ENCODE data around the gene KLHL22. TPM values are rescaled to one million over a fixed set of nuclear protein-coding genes. Genes with fewer than 3 reads are reported as not detected.
"Not testable (repeated sequence)": the region's sequence is repeated elsewhere in the genome, so short reads cannot be mapped to it uniquely, and the experiment has no call there.

KLHL22 gene
- total and polyA plus RNA-seq, 2 of the 4 experiments (the other 2 are of a cell fraction): 27.1 to 30.1 TPM

DNA sequence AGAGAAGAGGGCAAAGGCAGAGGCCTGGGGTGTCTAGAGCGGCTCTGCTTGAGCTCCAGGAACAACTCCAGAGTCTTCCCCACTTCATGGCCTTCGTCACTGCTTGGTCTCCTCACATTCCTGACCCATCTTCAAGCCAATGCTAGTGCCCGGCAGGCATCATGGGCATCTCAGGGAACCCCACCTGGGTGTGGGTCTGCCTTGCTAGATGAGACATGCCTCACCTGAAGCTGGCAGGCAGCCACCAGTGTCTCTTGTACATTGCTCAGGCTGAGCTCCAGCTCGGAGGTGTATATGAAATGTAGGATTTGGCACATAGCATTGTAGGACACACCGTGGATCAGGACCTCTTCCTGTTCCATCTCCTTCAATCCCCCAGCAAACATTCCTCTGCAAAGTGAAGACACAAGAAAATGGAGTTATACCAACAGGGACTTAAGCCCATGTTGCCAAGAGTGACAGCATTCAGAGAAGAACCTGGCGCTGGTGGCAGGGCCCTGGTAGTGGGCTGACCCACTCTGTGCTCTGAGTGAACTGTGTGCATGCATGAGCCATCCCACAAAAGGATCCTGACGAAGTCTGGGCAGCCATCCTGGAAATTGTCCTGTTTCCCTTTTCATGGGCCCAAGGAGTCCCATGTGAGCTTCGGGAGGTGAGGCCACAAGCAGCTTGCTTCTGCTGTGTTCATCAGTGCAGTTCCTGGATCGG is 24.3 kb downstream of the KLHL22 start:
- Histone ChIP-seq H4K8ac (ENCODE audit: low read depth in 2 of 2, low read length in 2 of 2) (no peak overlapping the region), H3K4ac (ENCODE audit: low read depth, low read length) (no peak overlapping the region), H4K5ac (ENCODE audit: low read depth, low read length) (no peak overlapping the region), H2AK9ac (replicated peaks; ENCODE audit: low read depth, low read length, poor library complexity) (peak overlapping the region; percentile 24), H3K14ac (replicated peaks; ENCODE audit: low read depth, low read length) (no peak overlapping the region), H3K23ac (ENCODE audit: low read depth, low read length) (no peak overlapping the region), H3K9me1 (ENCODE audit: insufficient read depth, low read length) (peaks cover 16% of the 10 kb centered on the region), H3K36me3 (ENCODE audit: control insufficient read depth, insufficient read depth, low read length) (peaks cover 32% of the 10 kb centered on the region), H3K18ac (ENCODE audit: low read depth, low read length) (no peak overlapping the region), H3K56ac (ENCODE audit: extremely low read depth, insufficient read depth, low read length) (no peak overlapping the region), H3K79me1 (ENCODE audit: low read depth in 1 of 2, low read length in 2 of 2) (peaks cover 0 to 5% of the 10 kb centered on the region in 2 experiments; a peak in 1 of 4 replicates), H3K4me1 (ENCODE audit: control insufficient read depth, insufficient read depth, low read length) (no peaks in the 10 kb centered on the region), H2BK120ac (ENCODE audit: low read depth, low read length) (no peak overlapping the region), H3K4me2 (ENCODE audit: low read depth, low read length) (no peak overlapping the region), H3K9me3 (ENCODE audit: control insufficient read depth, insufficient read depth, low read length) (no peaks in the 10 kb centered on the region), H2BK5ac (ENCODE audit: low read depth, low read length, poor library complexity, severe bottlenecking) (no peak overlapping the region), H3K27ac (ENCODE audit: insufficient read depth, low read length) (no peak overlapping the region), H3K4me3 (ENCODE audit: insufficient read depth, low read depth, low read length) (no peak overlapping the region), H2AK5ac (ENCODE audit: low read depth, low read length) (no peak overlapping the region), H3K27me3 (ENCODE audit: control insufficient read depth, insufficient read depth, low read length) (no peaks in the 10 kb centered on the region), H2AFZ (replicated peaks; ENCODE audit: low read length, poor library complexity) (no peak overlapping the region), H2BK20ac (ENCODE audit: low read depth, low read length) (no peak overlapping the region), H4K20me1 (ENCODE audit: insufficient read depth, low read length) (no peaks in the 10 kb centered on the region; the same call in 1 of the 2 replicates), H3K9ac (ENCODE audit: low read depth, low read length) (no peak overlapping the region), H4K91ac (ENCODE audit: insufficient read depth, low read depth, low read length) (no peak overlapping the region), H2BK15ac (ENCODE audit: low read depth, low read length) (no peak overlapping the region)
- no peak for DNase-seq
- ChIA-PET POLR2A (ENCODE audit: unreplicated experiment) (no interaction called here), CTCF (no interaction called here)
- TF ChIP-seq, protein P1, sequence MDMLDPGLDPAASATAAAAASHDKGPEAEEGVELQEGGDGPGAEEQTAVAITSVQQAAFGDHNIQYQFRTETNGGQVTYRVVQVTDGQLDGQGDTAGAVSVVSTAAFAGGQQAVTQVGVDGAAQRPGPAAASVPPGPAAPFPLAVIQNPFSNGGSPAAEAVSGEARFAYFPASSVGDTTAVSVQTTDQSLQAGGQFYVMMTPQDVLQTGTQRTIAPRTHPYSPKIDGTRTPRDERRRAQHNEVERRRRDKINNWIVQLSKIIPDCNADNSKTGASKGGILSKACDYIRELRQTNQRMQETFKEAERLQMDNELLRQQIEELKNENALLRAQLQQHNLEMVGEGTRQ (IDR thresholded peaks at IDR 0.05; ENCODE audit: low read depth, low read length): no peak
- in situ Hi-C loops (cut with MboI; ENCODE audit: low sequenced_read_pairs): no loop called here
- no TSS peak for BruUV-seq (replicated peaks)
- WGBS, 2 experiments (ENCODE audit: extremely low coverage in 2 of 2, insufficient read length in 1 of 2): 94% methylated on average over 2 of the region's 9 CpGs; no CpG with 5 or more reads in 1 of the 2 experiments
- intact Hi-C loops (cut with micrococcal nuclease): no loop called here
- no peak for ATAC-seq (ENCODE audit: low read depth)
- dilution Hi-C loops (cut with HindIII; ENCODE audit: low sequenced_read_pairs, unreplicated experiment): no loop called here

DNA sequence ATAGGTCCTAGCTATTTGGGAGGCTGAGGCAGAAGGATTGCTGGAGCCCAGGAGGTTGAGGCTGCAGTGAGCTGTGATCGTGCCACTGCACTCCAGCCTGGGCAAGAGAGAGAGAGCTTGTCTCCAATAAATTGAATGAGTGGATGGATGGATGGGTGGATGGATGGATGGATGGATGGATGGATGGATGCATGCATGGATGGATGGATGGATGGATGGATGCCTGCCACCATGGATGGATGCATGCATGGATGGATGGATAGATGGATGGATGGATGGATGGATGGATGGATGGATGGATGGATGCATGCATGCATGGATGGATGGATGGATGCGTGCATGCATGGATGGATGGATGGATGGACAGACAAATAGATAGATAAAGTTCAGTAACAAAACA is 25.1 kb downstream of the KLHL22 start:
- H3K4me2 ChIP-seq (ENCODE audit: low read depth, low read length); H4K20me1 ChIP-seq (ENCODE audit: insufficient read depth, low read length); H2AK9ac ChIP-seq (replicated peaks; ENCODE audit: low read depth, low read length, poor library complexity); POLR2A ChIA-PET (ENCODE audit: unreplicated experiment); BruUV-seq (replicated peaks); H2AK5ac ChIP-seq (ENCODE audit: low read depth, low read length); H3K27ac ChIP-seq (ENCODE audit: insufficient read depth, low read length); H3K27me3 ChIP-seq (ENCODE audit: control insufficient read depth, insufficient read depth, low read length); H3K4me1 ChIP-seq (ENCODE audit: control insufficient read depth, insufficient read depth, low read length); DNase-seq; intact Hi-C loops (cut with micrococcal nuclease); ATAC-seq (ENCODE audit: low read depth); H3K9ac ChIP-seq (ENCODE audit: low read depth, low read length); H2BK20ac ChIP-seq (ENCODE audit: low read depth, low read length); H3K4ac ChIP-seq (ENCODE audit: low read depth, low read length); H4K8ac ChIP-seq (ENCODE audit: low read depth in 2 of 2, low read length in 2 of 2); H2AFZ ChIP-seq (replicated peaks; ENCODE audit: low read length, poor library complexity); H2BK5ac ChIP-seq (ENCODE audit: low read depth, low read length, poor library complexity, severe bottlenecking); H3K23ac ChIP-seq (ENCODE audit: low read depth, low read length); H3K18ac ChIP-seq (ENCODE audit: low read depth, low read length); H3K4me3 ChIP-seq (ENCODE audit: insufficient read depth, low read depth, low read length); dilution Hi-C loops (cut with HindIII; ENCODE audit: low sequenced_read_pairs, unreplicated experiment); H3K56ac ChIP-seq (ENCODE audit: extremely low read depth, insufficient read depth, low read length); H4K91ac ChIP-seq (ENCODE audit: insufficient read depth, low read depth, low read length); H3K9me3 ChIP-seq (ENCODE audit: control insufficient read depth, insufficient read depth, low read length); H2BK120ac ChIP-seq (ENCODE audit: low read depth, low read length); in situ Hi-C loops (cut with MboI; ENCODE audit: low sequenced_read_pairs); H3K14ac ChIP-seq (replicated peaks; ENCODE audit: low read depth, low read length); H4K5ac ChIP-seq (ENCODE audit: low read depth, low read length); H2BK15ac ChIP-seq (ENCODE audit: low read depth, low read length); H3K79me1 ChIP-seq (ENCODE audit: low read depth in 1 of 2, low read length in 2 of 2): not testable (repeated sequence)
- CTCF ChIA-PET: interaction anchor here (1.2 kb wide), 1 partner anchor 14 kb away, joined by 3 read pairs; no protein-coding TSS in a partner anchor
- Histone ChIP-seq H3K9me1 (ENCODE audit: insufficient read depth, low read length) (peaks cover 16% of the 10 kb centered on the region), H3K36me3 (ENCODE audit: control insufficient read depth, insufficient read depth, low read length) (peaks cover 32% of the 10 kb centered on the region)
- 100% methylated on average over 1 of the region's 2 CpGs; no CpG with 5 or more reads in 1 of the 2 experiments for WGBS, 2 experiments (ENCODE audit: extremely low coverage in 2 of 2, insufficient read length in 1 of 2)

Measured in IMR-90 (cell line).